ENCODE results near the gene PPRC1.

The PPRC1 gene, protein sequence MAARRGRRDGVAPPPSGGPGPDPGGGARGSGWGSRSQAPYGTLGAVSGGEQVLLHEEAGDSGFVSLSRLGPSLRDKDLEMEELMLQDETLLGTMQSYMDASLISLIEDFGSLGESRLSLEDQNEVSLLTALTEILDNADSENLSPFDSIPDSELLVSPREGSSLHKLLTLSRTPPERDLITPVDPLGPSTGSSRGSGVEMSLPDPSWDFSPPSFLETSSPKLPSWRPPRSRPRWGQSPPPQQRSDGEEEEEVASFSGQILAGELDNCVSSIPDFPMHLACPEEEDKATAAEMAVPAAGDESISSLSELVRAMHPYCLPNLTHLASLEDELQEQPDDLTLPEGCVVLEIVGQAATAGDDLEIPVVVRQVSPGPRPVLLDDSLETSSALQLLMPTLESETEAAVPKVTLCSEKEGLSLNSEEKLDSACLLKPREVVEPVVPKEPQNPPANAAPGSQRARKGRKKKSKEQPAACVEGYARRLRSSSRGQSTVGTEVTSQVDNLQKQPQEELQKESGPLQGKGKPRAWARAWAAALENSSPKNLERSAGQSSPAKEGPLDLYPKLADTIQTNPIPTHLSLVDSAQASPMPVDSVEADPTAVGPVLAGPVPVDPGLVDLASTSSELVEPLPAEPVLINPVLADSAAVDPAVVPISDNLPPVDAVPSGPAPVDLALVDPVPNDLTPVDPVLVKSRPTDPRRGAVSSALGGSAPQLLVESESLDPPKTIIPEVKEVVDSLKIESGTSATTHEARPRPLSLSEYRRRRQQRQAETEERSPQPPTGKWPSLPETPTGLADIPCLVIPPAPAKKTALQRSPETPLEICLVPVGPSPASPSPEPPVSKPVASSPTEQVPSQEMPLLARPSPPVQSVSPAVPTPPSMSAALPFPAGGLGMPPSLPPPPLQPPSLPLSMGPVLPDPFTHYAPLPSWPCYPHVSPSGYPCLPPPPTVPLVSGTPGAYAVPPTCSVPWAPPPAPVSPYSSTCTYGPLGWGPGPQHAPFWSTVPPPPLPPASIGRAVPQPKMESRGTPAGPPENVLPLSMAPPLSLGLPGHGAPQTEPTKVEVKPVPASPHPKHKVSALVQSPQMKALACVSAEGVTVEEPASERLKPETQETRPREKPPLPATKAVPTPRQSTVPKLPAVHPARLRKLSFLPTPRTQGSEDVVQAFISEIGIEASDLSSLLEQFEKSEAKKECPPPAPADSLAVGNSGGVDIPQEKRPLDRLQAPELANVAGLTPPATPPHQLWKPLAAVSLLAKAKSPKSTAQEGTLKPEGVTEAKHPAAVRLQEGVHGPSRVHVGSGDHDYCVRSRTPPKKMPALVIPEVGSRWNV (N-terminal part only)

DNA sequence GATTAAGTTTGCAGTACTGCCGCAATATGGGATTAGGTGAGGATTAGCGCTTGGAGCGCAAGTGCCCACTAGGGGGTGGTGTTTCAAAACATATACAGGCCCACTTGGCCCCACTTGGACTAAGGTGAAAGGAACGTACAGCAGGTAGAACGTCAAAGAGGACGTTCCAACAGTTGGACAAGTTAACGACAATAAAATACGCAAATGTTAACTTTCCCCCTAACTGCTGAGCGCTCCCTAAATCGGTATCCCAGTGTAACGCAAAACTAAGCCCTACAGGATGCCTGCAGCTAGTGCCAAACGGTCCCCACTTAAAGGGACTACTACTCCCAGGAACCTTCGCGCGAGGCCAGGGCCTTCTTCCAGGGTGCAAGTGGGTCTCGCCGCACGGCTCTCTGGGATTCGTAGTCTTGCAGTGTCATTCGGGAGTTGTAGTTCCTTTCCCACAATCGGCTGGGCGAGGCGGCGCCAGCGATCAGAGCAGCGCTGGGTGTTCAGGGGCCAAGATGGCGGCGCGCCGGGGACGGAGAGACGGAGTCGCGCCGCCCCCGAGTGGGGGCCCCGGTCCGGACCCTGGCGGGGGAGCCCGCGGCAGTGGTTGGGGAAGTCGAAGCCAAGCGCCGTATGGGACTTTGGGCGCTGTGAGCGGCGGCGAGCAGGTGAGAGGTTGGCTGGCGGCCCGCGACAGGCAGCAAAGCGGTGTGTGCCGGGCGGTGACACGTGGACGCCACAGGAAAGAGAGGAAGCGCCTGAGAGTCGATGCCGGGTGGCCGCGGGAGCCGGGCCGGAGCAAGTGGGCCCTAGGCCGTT is at the start of gene PPRC1:
TSS of gene PPRC1 (plus strand) at position 478 of the 810 bp plus-strand sequence. CDS start at position 507, 29 bp downstream.
- DNase-seq (ENCODE audit: low read depth), result peak; percentile 99

DNA sequence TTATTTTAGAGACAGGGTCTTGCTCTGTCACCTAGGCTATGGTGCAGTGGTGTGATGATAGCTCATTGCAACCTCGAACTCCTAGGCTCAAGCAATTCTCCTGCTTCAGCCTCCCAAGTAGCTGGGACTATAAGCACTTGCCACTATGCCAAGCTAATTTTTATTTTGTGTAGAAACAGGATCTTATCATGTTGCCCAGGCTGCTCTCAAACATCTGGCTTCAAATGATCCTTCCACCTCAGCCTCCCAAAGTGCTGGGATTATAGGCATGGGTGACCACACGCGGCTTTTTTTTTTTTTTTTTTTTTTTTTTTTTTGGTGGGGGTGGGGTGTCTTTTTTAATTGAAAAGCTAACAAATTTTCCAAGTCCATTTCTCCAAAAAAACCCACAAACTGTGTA is 49.3 kb upstream of the PPRC1 start:
- DNase-seq (ENCODE audit: low read depth), result no peak

DNA sequence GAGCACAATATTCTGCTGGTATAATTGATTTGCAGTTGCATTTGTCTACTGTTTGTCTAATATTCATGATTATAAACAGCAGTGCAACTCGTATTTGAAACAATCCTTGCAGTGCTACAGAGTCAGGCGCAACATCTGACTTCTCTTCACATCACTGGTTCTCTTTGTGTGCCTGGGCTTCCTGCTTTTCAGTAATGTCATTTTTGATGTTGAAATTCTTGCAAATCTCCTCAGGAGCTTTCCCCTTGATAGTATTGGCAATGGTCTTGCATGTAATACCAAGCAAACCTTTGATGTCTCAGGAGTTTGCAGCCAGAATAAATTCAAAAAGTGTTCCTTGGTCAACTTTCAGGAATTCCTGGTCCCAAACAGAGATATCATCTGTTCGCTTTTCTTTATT is 47.5 kb upstream of the PPRC1 start:
- DNase-seq (ENCODE audit: low read depth), result no peak

DNA sequence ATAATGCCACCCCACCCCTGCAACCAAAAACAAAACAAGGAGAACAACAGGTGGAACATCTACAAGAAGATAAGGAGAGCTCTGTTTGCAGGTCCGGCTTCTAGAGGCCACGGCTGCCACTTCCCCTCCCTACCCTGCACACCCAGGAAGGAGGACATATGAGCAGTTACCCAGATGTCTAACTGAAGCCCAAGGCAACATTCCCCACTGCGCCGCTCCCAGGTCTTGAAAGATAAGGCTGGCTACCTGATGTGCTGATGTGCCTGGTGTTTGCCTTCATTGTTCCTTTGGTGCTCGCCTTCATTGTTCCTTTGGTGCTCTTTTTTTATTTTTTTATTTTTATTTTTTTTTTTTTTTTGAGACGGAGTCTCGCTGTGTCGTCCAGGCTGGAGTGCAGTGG is 46.6 kb upstream of the PPRC1 start:
- DNase-seq (ENCODE audit: low read depth), result no peak

DNA sequence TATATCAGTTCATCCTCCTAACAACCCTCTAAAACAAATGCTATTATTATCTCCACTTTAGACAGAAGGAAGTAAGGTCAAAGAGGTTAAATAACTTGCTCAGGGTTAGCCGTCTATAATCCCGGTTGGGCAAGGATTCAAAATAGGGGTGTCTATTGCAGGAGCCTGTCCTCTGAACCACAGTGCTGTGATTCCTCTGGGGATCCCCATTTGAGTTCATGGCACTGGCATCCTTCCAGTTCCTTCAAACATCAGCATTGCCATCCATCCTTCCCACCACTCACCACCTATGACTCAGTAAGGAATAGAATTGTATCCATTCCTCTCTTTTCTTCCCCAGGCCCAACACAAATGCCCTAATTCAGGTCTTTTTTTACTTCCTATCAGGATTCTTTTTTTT is 42.1 kb upstream of the PPRC1 start:
- no peak for DNase-seq (ENCODE audit: low read depth)

DNA sequence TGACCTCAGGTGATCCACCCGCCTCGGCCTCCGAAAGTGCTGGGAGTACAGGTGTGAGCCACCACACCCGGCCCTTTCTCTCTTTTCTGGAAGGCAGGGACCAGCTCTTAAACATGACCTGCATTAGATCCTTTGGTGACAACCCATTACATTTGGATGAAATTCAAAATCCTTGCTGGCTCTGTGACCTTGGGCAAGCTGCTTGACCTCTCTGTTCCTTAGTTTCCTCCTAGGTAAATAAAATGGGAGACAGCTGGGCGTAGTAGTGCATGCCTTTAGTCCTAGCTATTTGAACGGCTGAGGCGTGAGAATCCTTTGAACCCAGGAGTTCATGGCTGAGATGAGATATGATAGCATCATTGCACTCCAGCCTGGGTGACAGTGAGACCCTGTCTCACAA is 36.4 kb upstream of the PPRC1 start:
- no peak for DNase-seq (ENCODE audit: low read depth)

DNA sequence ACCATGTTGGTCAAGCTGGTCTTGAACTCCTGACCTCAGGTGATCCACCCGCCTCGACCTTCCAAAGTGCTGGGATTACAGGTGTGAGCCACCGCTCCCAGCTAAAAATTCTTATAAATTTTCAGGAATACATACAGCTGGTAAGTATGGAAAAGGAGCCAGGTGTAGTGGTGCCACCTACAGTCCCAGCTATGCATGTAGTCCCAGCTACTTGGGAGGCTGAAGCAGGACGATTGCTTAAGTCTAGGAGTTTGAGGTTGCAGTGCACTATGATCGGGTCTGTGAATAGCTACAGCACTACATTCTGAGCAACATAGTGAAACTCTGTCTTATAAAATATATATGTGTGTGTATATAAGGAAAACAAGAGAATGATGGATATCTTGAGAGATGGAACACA is 31.7 kb upstream of the PPRC1 start:
- DNase-seq (ENCODE audit: low read depth), result no peak

DNA sequence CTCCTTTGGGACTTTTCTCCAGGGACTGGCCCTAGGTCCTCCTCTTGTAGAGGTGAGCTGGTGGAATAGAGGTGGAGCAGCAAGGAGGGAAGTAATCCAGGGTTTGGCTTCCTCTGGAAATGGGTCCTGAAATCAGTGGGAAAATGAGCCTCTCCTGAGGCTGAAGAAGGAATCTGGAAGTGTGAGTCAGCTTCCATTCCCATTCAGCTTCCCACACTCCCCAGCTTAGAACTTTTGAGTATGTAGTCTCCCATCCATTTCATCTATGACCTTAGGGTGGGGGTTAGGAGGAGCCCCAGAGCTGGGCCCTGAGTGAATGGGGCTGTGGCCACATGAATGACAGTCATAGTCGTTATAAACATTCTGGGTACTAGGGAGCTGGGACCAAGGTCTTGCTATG is 30.4 kb upstream of the PPRC1 start:
- DNase-seq (ENCODE audit: low read depth), result no peak

DNA sequence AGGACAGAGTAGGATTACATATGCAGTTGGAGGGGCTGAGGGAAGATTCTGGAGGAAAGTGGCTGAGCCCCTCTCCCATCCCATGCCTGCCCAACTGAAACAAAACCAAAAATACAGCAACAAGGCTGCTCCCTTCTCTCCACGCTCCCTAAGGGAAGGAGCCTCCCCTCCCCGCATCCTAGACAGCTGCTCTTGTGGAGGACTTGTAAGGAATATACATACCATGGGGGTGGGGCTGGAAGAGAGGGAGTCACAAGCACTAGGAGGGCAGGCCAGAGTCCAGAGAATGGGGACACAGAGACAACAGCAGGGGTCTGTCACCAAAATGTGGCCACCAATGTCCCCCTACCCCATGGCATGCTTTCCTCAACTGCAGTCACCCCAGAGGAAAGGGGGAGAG is 25.8 kb upstream of the PPRC1 start:
- no peak for DNase-seq (ENCODE audit: low read depth)

DNA sequence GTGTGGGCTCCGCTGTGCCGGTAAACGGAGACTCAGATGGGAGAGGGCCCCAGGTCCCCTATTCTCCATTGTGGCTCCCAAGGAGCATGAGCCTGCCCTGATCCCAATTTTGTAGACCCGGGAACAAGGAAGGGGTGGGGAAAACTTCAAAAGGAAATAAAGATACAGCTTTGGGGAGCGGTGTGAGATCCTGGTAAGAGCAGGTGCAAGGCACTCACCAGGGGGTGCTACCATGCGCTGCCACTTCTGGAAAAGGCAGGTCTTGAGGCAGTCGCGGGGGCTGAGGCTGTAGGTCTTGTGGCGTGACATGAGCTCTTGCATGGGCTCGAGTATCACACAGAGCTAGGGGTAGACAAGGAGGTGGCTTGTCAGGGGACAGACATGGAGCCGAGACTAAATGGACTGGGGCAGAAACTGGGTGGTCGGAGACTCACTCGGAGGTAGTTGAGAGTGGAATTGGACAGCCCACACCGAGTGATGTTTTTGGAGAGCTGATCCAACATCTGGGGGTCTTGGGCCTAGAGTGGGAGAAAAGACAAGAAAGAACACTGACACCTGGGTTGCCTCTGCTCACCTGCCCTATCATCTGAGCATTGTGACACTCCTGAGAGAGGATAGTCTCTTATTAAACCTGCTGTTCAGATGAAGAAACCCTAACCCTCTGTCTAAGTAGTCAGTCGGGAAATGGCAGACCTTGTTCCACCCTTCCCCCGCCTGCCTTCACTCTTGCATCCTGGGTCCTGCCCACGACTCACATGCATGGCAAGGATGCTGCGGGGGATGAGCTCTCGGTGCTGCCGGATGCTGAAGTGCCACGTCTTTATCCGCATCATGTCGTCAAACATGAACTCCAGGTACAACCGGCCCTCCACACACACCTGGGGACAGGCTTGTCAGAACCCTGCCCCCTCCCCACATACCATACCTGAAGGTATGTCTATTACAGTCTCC is 23.4 kb upstream of the PPRC1 start:
- no peak for DNase-seq (ENCODE audit: low read depth)

DNA sequence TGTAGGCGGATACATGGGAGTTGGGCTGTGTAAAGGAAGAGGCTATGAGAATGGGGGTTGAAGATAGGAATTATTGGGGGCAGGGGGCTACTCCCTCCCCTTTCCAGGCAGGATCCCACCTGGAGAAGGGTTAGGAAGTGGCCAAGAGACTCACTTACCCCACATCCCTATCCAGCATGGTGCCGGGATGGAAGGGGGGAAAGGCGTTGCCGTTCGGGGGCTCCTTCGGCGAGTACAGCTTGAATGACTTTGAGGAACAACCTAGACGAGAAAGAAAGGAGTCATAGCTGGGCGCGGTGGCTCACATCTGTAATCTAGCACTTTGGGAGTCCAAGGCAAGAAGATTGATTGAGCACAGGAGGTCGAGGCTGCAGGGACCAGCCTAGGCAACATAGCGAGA is 21.6 kb upstream of the PPRC1 start:
- DNase-seq (ENCODE audit: low read depth), result no peak

DNA sequence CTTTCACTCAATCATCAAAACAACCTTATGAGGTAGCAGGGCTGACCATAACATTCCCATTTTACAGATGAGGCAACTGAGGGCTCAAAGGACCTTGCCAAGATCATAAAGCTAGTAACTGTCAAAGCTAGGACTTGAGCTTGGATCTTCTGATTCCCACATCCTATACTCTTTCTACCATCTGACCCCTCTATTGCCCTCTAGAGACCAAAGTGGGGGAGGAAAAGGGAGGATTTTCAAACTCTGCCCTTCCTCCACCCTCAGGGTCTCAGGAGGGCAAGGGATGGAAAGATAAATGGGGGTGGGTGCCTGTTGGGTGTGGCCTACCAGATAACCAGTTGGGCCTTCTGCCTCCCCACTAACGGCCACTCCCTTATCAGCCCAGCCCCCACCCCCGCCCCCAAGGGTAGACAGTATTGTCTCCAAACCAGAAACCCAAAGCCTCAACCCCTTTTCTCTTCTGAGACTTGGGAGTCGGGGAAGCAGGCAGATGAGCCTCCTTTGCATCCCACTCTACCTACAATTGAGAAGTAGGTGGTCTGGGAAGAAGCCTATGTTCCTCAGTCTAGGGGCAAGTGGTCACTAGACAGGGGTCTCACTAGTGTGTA is 20.5 kb upstream of the PPRC1 start:
- no peak for DNase-seq (ENCODE audit: low read depth)

DNA sequence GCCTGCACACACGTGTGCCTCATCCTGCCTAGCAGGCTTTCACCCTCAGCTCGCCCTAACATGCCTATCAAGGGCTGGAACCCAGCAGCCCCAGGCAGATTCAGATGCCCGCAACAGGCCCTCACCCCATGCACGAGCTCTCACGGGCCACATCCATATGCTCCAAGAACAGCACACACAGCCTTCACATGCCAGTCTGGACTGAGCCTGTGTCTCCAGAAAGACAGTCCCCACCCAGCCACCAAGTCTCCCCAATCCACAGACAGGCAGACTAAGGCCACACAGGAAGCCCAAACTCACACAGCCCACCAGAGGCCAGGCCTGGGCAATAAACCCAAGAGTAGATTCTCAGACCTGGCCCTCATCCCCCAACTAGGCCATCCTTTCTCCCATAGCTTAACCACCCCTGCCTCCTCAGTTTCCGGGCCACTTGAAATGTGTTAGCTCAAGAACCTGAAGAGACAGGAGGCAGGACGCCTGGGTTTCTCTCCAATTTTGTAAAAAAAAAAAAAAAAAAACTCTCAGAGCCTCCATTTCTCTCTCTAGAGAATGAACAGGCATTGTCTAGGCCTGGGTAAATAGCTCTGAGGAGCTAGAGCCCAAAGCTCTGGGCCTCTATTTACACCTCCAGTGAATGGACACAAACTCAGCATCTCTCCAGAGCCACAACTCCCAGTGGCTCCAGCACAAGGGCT is 19.4 kb upstream of the PPRC1 start:
- no peak for DNase-seq (ENCODE audit: low read depth)

DNA sequence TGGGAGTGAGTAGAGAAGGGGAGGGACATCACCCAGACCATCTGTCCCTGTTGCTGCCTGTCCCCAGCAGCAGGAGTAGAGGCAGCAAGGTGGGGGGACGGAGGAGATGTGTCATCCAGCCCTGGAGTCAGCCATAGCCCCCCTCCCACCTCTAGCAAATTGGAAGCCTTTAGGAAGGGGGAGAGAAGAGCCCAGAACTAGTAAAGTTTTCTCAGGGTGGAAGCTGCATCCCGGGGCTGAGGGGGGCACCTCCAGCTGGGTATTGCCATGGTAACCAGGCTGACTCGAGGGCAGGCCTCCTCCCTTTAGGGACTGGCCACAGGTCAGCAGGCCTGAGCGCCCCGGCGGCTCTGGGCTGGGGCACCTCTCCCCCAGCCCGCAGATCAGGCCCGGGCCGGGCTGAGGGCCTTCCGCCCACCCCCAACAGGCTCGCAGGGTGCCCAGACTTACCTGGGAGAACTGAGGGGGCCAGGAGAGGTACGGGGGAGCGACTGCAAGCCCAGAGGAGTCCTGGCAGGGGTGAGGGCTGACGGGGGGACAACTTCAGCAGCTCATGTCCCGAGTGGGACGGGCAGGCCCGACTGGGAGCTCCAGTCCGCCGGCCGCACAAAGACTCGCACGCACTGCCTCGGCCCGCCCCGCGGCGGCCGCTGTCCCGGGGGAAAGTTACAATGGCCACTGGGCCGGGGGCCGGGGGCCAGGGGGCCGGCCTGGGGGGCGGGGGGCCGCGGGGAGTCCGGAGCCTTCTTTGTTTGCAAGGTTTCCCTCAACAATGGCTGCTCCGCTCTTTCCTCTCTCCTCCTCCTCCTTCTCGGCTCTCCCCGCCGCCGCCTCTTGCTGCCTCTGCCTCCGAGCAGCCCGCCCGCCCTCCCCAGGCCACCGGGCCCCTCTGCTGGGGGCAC is 18.6 kb upstream of the PPRC1 start:
- DNase-seq (ENCODE audit: low read depth), result no peak

DNA sequence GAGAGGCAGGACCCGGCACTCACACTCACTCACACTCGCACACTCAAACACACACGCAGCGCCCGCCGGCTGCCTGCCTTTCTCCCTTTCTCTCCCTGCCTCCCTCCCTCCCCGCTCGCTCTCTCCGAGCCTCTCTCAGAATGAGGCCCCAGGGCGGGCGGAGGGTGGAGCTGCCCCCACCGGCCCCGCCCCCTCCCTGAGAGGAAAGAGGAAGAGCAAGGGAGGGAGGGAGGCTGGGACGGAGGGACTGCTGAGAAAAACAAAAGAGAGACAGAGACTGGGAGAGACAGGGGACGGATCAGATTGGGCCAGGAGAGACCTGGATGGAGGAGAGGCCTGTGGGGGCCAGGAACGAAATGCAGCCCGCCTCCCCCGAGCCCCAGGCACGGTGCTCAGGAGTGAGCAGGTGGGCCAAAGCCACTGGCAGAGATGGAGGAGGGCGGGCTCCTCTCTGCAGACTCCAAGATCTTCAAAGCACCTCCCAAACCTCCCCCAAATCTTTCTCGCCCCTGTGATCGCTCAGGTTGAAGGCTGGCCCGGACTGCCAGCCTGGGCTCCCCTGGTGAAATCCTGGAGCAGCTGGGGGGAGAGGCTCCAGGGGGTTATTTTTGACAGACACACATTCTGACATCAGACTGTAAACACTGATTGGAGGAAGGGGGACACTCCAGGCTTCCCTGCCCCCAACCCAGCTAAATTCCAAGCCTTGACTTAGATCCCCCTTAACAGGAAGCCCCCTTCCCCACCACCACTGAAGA is 17.8 kb upstream of the PPRC1 start:
- no peak for DNase-seq (ENCODE audit: low read depth)

DNA sequence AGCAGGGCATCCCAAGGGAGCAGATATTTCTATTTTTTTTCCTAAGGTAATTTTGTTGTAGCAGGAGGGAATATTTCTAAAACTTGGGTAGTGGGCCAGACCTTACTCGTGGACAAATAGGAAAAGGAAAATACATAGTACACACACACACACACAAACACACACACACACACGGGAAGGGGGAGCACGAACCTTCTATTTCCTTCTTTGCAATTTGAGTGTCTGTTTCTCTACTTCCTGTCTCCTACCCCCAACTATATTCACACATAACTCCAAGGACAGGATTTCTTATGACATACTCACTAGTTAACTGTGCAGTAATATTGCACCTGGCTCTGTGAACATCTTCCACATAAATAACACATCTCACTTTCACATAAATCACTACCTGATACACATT is 17.1 kb upstream of the PPRC1 start:
- no peak for DNase-seq (ENCODE audit: low read depth)

DNA sequence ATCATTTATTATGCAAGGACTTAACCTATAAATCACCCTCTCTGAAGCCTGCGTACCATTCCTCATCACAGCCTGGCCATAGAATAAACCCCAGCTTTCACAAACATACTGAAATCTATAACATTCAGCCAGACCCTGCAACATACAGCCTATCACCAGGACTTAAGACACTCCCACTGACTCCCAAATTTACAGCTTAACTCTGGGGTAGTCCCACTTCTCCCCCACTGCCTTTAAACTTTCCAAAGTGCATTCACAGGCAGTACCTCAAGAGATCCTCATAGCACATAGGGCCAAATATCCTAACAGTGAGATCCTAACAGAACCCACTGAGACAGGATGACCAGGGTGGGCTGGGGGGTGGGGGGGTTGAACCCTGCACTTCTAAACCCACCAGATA is 16.2 kb upstream of the PPRC1 start:
- no peak for DNase-seq (ENCODE audit: low read depth)
